T-helper 1 cell treated with Interleukin-12 subunit alpha and Interleukin-12 subunit beta and Interleukin-4 antibody, amounts not matched to agents 30 μg/mL and 1 μg/mL, for 36 hours (primary cell): ENCODE measurements around the gene PFKL.

ENCODE experiments used
- H3K27ac Mint-ChIP-seq: one replicate; pipeline ENCODE4 v1.8.0; 2021; ENCODE audit warnings: mild to moderate bottlenecking, mixed read lengths
- H3K27me3 Mint-ChIP-seq: one replicate; pipeline ENCODE4 v1.8.0; 2021; ENCODE audit warnings: low read depth, mixed read lengths
- H3K36me3 Mint-ChIP-seq: one replicate; pipeline ENCODE4 v1.8.0; 2021; ENCODE audit warnings: low read depth, mixed read lengths
- H3K4me1 Mint-ChIP-seq: one replicate; pipeline ENCODE4 v1.8.0; 2021; ENCODE audit warnings: low read depth, mixed read lengths
- H3K4me3 Mint-ChIP-seq: one replicate; pipeline ENCODE4 v1.8.0; 2021; ENCODE audit warnings: mild to moderate bottlenecking, moderate library complexity, mixed read lengths
- H3K9me3 Mint-ChIP-seq: one replicate; pipeline ENCODE4 v1.8.0; 2021; ENCODE audit warnings: mixed read lengths

The PFKL gene

GRCh38 chr21:44322621-44323325 lies 22.9 kb downstream of the PFKL start:
- no peak overlapping the region for H3K4me3 Mint-ChIP-seq
- H3K27ac Mint-ChIP-seq: no peak overlapping the region
- H3K36me3 Mint-ChIP-seq: peaks cover 7% of the 10 kb centered on the region
- H3K4me1 Mint-ChIP-seq: no peaks in the 10 kb centered on the region
- no peaks in the 10 kb centered on the region for H3K27me3 Mint-ChIP-seq
- H3K9me3 Mint-ChIP-seq: no peaks in the 10 kb centered on the region

GRCh38 chr21:44323591-44323990 lies 23.7 kb downstream of the PFKL start:
- no peaks in the 10 kb centered on the region for H3K9me3 Mint-ChIP-seq
- no peaks in the 10 kb centered on the region for H3K4me1 Mint-ChIP-seq
- H3K4me3 Mint-ChIP-seq: no peak overlapping the region
- H3K36me3 Mint-ChIP-seq: peaks cover 7% of the 10 kb centered on the region
- H3K27ac Mint-ChIP-seq: no peak overlapping the region
- no peaks in the 10 kb centered on the region for H3K27me3 Mint-ChIP-seq

- Mint-ChIP-seq H3K4me3 (no peak overlapping the region), H3K4me1 (no peaks in the 10 kb centered on the region), H3K36me3 (peaks cover 5% of the 10 kb centered on the region), H3K27me3 (no peaks in the 10 kb centered on the region), H3K27ac (no peak overlapping the region), H3K9me3 (no peaks in the 10 kb centered on the region)
Measured at GRCh38 chr21:44324106-44324853, 24.4 kb downstream of the PFKL start.

- Mint-ChIP-seq H3K27ac (no peak overlapping the region), H3K4me1 (no peaks in the 10 kb centered on the region), H3K36me3 (peaks cover 3% of the 10 kb centered on the region), H3K4me3 (no peak overlapping the region), H3K9me3 (no peaks in the 10 kb centered on the region), H3K27me3 (no peaks in the 10 kb centered on the region)
Measured at GRCh38 chr21:44324854-44325107, 24.9 kb downstream of the PFKL start.

- Mint-ChIP-seq H3K4me1 (no peaks in the 10 kb centered on the region), H3K4me3 (no peak overlapping the region), H3K27ac (no peak overlapping the region), H3K36me3 (peaks cover 3% of the 10 kb centered on the region), H3K9me3 (no peaks in the 10 kb centered on the region), H3K27me3 (no peaks in the 10 kb centered on the region)
Measured at GRCh38 chr21:44325386-44326271, 25.8 kb downstream of the PFKL start.

- H3K4me1 Mint-ChIP-seq: no peaks in the 10 kb centered on the region
- H3K27me3 Mint-ChIP-seq: no peaks in the 10 kb centered on the region
- peaks cover 3% of the 10 kb centered on the region for H3K36me3 Mint-ChIP-seq
- H3K27ac Mint-ChIP-seq: no peak overlapping the region
- no peak overlapping the region for H3K4me3 Mint-ChIP-seq
- H3K9me3 Mint-ChIP-seq: no peaks in the 10 kb centered on the region
Measured at GRCh38 chr21:44326272-44326647, 26.4 kb downstream of the PFKL start.

DNA sequence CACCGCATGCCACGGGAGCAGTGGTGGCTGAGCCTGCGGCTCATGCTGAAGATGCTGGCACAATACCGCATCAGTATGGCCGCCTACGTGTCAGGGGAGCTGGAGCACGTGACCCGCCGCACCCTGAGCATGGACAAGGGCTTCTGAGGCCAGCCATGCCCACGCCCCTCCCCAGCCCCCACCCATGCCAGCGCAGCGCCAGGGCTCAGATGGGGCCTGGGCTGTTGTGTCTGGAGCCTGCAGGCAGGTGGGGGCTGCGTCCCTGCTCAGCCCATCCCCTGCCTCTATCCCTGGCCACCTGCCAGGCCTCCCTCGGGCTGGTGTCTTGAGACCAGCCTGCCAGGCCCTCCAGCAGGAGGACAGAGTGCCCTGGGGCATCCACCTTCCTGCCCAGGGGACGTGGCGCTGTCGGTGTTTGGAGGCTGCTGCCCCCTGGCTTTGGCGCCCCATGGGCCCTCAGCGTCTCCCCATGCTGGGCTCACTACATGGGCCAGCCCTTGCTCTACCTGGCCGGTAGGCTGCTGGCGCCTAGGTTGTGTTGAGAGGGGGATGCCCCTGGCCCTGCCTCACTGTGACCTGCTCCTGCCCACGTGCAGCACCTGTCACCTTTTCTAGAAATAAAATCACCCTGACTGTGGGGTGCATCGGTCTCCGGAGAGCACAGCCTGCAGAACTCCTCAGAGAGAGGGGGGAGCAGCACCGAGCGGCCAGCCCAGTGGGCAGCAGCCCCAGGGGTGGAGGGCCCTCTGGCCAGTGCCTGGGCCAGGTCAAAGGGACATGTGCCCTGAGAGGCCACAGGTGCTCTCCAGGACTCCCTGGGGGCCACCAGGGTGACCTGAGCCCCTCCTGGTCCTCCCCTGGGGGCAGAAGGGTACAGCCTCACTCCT lies 27.1 kb downstream of the PFKL start:
- Mint-ChIP-seq H3K4me3 (no peak overlapping the region), H3K4me1 (no peaks in the 10 kb centered on the region), H3K27me3 (no peaks in the 10 kb centered on the region), H3K36me3 (peaks cover 3% of the 10 kb centered on the region), H3K9me3 (no peaks in the 10 kb centered on the region), H3K27ac (no peak overlapping the region)

DNA sequence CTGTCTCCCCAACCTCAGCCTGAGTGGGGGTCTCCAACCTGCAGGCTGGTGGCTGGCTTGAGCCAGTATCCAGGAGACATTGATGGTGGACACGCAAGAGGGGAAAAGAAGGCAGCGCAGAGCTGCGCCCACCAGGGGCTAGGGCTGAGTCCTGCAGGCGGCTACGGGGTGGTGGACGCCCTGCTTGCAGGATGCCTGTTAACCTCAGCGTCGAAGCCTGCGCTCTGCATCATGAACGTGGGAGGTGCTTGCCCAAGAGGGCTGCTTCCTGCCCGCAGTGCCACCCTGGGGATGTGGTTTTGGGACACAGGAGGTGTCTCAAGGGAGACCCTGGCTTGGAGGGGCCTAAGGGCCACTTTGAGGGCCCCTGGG lies 27.7 kb downstream of the PFKL start:
- Mint-ChIP-seq H3K27ac (no peak overlapping the region), H3K9me3 (no peaks in the 10 kb centered on the region), H3K4me3 (no peak overlapping the region), H3K36me3 (peaks cover 3% of the 10 kb centered on the region), H3K4me1 (no peaks in the 10 kb centered on the region), H3K27me3 (no peaks in the 10 kb centered on the region)

DNA sequence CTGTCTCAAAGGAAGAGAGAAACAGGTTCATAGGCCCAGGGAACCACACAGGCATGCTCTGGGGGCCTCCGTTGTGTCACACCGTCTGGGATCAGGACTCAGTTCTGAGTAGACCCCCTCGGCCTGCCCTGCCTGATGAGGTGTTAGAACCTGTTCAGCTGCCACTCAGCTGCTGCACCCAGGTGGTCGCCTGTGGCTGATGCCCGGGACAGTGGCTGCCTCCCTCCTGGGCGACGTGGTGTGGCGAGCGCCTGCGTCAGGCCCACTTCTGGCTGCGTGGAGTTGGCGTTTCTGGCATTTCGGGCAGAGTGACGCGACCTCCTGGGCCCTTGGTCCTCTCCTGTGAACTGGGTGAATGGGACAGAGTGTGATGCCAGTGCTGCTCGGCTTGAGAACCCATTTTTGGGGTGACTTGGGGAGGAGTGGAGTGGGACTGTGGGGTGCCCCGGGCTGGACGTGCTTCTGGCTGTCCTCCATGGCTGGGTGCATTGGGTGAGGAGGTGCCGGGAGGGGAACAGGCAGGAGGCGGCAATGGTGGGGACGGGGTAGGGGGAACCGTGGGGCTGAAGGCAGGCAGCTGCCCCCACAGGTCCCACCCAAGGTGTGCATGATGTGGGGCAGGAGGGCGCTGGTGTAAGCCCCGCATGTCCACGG lies 28.5 kb downstream of the PFKL start:
- Mint-ChIP-seq H3K27ac (no peak overlapping the region), H3K4me1 (no peaks in the 10 kb centered on the region), H3K36me3 (no peaks in the 10 kb centered on the region), H3K4me3 (no peak overlapping the region), H3K9me3 (no peaks in the 10 kb centered on the region), H3K27me3 (no peaks in the 10 kb centered on the region)

- H3K27me3 Mint-ChIP-seq: no peaks in the 10 kb centered on the region
- H3K36me3 Mint-ChIP-seq: no peaks in the 10 kb centered on the region
- H3K4me3 Mint-ChIP-seq: no peak overlapping the region
- no peak overlapping the region for H3K27ac Mint-ChIP-seq
- H3K9me3 Mint-ChIP-seq: no peaks in the 10 kb centered on the region
- no peaks in the 10 kb centered on the region for H3K4me1 Mint-ChIP-seq
Measured at GRCh38 chr21:44329086-44329889, 29.4 kb downstream of the PFKL start.

DNA sequence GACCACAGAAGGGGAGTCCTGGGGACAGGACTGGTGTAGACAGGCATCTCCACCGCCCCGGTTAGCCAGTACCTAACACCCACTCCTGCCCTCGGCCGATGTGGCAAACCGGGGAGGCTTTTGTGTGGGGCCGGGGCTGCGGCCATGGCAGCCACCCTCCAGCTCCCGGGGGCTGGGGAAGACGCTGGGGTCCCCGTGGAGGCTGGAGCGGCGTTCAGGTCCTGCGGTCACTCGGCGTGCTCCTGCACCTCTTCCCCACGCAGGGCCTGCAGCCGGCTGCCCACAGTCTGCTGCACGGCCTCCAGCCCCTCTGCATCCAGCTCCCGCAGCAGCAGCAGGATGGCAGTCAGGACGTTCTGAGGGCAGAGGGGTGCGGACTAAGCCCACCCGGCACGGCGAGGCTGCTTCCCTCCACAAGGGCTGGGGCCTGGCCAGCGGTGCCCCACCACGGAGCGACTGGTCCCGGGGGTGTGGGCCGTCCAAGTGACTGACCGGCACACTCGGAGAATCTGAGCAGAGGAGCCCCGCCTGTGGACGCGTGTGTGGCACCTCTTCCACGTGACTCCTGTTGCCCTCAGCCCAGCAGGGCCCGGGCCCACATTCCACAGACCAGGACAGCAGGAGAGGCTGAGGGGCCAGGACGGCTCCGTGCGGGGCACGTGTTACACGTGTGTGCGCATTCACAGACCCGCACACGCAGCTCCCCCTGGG lies 30.3 kb downstream of the PFKL start:
- Mint-ChIP-seq H3K36me3 (no peaks in the 10 kb centered on the region), H3K27ac (no peak overlapping the region), H3K27me3 (no peaks in the 10 kb centered on the region), H3K4me3 (no peak overlapping the region), H3K4me1 (no peaks in the 10 kb centered on the region), H3K9me3 (no peaks in the 10 kb centered on the region)

DNA sequence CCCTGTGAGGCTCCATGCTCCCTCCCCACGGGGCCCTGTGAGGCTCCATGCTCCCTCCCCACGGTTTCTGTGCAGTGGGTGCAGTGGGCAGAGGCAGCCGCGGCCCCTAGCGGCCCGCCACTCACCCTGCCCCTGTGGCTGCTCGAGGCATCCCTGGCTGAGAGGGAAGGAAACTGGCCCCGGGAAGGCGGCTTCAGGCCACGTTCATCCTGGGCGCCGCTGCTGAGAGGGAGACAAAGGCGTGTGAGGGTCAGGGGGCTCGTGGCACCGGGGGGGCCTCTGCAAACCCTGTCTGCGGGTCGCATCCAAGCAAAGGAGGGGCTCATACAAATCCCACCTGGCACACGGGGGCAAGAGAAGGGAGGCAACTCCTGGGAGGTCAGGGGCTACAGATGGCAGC lies 30.8 kb downstream of the PFKL start:
- Mint-ChIP-seq H3K27me3 (no peaks in the 10 kb centered on the region), H3K27ac (no peak overlapping the region), H3K4me3 (no peak overlapping the region), H3K9me3 (no peaks in the 10 kb centered on the region), H3K4me1 (no peaks in the 10 kb centered on the region), H3K36me3 (no peaks in the 10 kb centered on the region)

GRCh38 chr21:44331209-44331608 lies 31.4 kb downstream of the PFKL start:
- Mint-ChIP-seq H3K27me3 (no peaks in the 10 kb centered on the region), H3K4me1 (no peaks in the 10 kb centered on the region), H3K36me3 (no peaks in the 10 kb centered on the region), H3K27ac (no peak overlapping the region), H3K4me3 (no peak overlapping the region), H3K9me3 (no peaks in the 10 kb centered on the region)
